H1 (cell line): ENCODE results near the gene PCNA.

Source experiments
- BRCA1 ChIP-seq: IDR thresholded peaks from 2 replicates; pipeline ENCODE4 v1.6.1; 2012; ENCODE audit warnings: low read depth, low read length, improper control_type of control experiment
- CBX5 ChIP-seq: fragments of 300-800, 300-1000 bp; sonication (generic); IDR thresholded peaks from 2 replicates; pipeline ENCODE4 v1.7.1; 2016; ENCODE audit warnings: antibody characterized with exemption, low read length, low read depth
- CEBPB ChIP-seq: IDR thresholded peaks from 2 replicates; pipeline ENCODE4 v1.6.1; 2012; ENCODE audit warnings: low read depth, low read length
- EZH2 ChIP-seq: fragments of 200-600 bp; sonication (generic); IDR thresholded peaks from 2 replicates; pipeline ENCODE4 v1.7.1; 2012; ENCODE audit warnings: low read depth, mild to moderate bottlenecking, moderate library complexity, low read length, inconsistent platforms; ENCODE audit not compliant: severe bottlenecking
- FOSL1 ChIP-seq: IDR thresholded peaks from 2 replicates; pipeline ENCODE4 v1.6.1; 2011; ENCODE audit warnings: mild to moderate bottlenecking, low read depth, low read length, moderate library complexity; ENCODE audit not compliant: insufficient read depth
- HDAC6 ChIP-seq: IDR thresholded peaks from one replicate; pipeline ENCODE4 v1.7.1; 2012; ENCODE audit warnings: low read depth, mild to moderate bottlenecking, inconsistent platforms, low read length, moderate library complexity
- POLR2A ChIP-seq, 2 experiments: IDR thresholded peaks; 1 replicate in 1 of 2; 2 replicates in 1 of 2; pipeline ENCODE4 v1.6.1; 2011; ENCODE audit warnings: low read depth in 2 of 2, low read length in 2 of 2, mild to moderate bottlenecking in 2 of 2; ENCODE audit errors: control extremely low read depth in 1 of 2
- RAD21 ChIP-seq, 2 experiments: IDR thresholded peaks in 1 of 2; conservative IDR thresholded peaks in 1 of 2; 2 replicates each; pipeline ENCODE4 v1.6.1; 2011; ENCODE audit warnings: low read depth in 2 of 2, low read length in 2 of 2, improper control_type of control experiment in 1 of 2, inconsistent platforms in 1 of 2, mild to moderate bottlenecking in 1 of 2, moderate library complexity in 1 of 2
- RFX5 ChIP-seq: IDR thresholded peaks from 2 replicates; pipeline ENCODE4 v1.6.1; 2011; ENCODE audit warnings: low read depth, low read length, improper control_type of control experiment, borderline replicate concordance
- RNF2 ChIP-seq: fragments of 200-900, 300-1000 bp; sonication (generic); IDR thresholded peaks from 2 replicates; pipeline ENCODE4 v1.7.1; 2016; ENCODE audit warnings: borderline replicate concordance, low read depth, mild to moderate bottlenecking, antibody characterized with exemption, low read length; ENCODE audit not compliant: poor library complexity, severe bottlenecking; ENCODE audit errors: missing control alignments
- SIN3A ChIP-seq, 2 experiments: IDR thresholded peaks in 1 of 2; conservative IDR thresholded peaks in 1 of 2; 2 replicates each; pipeline ENCODE4 v1.6.1; 2011 to 2012; ENCODE audit warnings: low read length in 2 of 2, improper control_type of control experiment in 1 of 2, low read depth in 1 of 2, mild to moderate bottlenecking in 1 of 2
- SP2 ChIP-seq: IDR thresholded peaks from 2 replicates; pipeline ENCODE4 v1.6.1; 2012; ENCODE audit warnings: mild to moderate bottlenecking, low read length, inconsistent platforms
- TF ChIP-seq, protein P1 (sequence below), 3 experiments: IDR thresholded peaks; 1 replicate in 2 of 3; 2 replicates in 1 of 3; pipeline versions ENCODE4 v1.5.1 to v1.6.1; 2011; ENCODE audit warnings: low read length in 3 of 3, mild to moderate bottlenecking in 3 of 3, inconsistent platforms in 2 of 3, low read depth in 1 of 3, moderate library complexity in 1 of 3; ENCODE audit not compliant: insufficient read depth in 1 of 3; ENCODE audit errors: control extremely low read depth in 1 of 3
- TF ChIP-seq, protein P2 (sequence below): IDR thresholded peaks from 2 replicates; pipeline ENCODE4 v1.6.1; 2011; ENCODE audit warnings: low read depth, mild to moderate bottlenecking, low read length; ENCODE audit not compliant: insufficient read depth

DNA sequence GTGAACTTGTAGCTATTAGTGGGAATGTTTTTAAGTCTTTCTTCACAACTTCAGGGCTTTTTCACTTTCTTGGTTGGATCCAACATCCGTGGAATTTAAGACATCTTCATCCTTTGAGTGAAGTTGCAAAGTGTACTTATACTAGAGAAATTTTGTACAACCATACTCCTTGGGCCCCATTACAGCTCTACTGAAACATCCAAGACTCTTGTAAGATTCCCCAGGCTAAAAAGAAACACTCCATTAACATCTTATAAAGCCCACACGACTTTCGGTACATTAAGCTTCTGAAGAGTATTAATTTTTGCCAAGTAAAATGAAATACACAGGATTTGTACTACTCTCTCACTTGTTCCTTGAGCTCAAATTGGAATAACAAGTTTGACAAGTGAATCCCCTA is 5.4 kb downstream of the PCNA start:
- TF ChIP-seq, protein P1, sequence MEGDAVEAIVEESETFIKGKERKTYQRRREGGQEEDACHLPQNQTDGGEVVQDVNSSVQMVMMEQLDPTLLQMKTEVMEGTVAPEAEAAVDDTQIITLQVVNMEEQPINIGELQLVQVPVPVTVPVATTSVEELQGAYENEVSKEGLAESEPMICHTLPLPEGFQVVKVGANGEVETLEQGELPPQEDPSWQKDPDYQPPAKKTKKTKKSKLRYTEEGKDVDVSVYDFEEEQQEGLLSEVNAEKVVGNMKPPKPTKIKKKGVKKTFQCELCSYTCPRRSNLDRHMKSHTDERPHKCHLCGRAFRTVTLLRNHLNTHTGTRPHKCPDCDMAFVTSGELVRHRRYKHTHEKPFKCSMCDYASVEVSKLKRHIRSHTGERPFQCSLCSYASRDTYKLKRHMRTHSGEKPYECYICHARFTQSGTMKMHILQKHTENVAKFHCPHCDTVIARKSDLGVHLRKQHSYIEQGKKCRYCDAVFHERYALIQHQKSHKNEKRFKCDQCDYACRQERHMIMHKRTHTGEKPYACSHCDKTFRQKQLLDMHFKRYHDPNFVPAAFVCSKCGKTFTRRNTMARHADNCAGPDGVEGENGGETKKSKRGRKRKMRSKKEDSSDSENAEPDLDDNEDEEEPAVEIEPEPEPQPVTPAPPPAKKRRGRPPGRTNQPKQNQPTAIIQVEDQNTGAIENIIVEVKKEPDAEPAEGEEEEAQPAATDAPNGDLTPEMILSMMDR (IDR thresholded peaks at IDR 0.05; ENCODE audit: control extremely low read depth in 1 of 3, insufficient read depth in 1 of 3, low read depth in 1 of 3, low read length in 3 of 3), result no peak
- TF ChIP-seq BRCA1 (no peak), SIN3A (conservative IDR thresholded peaks at IDR 0.05 in 1 of 2, IDR thresholded peaks at IDR 0.05 in 1 of 2; ENCODE audit: low read depth in 1 of 2, low read length in 2 of 2) (no peak), CEBPB (no peak), EZH2 (no peak), HDAC6 (no peak), POLR2A (IDR thresholded peaks at IDR 0.05; ENCODE audit: control extremely low read depth in 1 of 2, low read depth in 2 of 2, low read length in 2 of 2) (peak in 1 of 2 experiments; percentile 69; a peak in 2 of 3 replicates), CBX5 (no peak), SP2 (no peak), FOSL1 (no peak), RFX5 (no peak), RAD21 (IDR thresholded peaks at IDR 0.05 in 1 of 2, conservative IDR thresholded peaks at IDR 0.05 in 1 of 2; ENCODE audit: low read depth in 2 of 2, low read length in 2 of 2) (no peak), RNF2 (no peak)
- TF ChIP-seq, protein P2, sequence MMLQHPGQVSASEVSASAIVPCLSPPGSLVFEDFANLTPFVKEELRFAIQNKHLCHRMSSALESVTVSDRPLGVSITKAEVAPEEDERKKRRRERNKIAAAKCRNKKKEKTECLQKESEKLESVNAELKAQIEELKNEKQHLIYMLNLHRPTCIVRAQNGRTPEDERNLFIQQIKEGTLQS, result no peak
